ENCODE data around the gene SLC28A3.

The SLC28A3 gene

GRCh38 chr9:84283946-84284345, 56.6 kb downstream of the SLC28A3 start:
- no peaks in the 10 kb centered on the region for H3K9me3 ChIP-seq
- H3K4me3 ChIP-seq = no peak overlapping the region
- no peaks in the 10 kb centered on the region for H3K27me3 ChIP-seq
- H3K36me3 ChIP-seq = no peaks in the 10 kb centered on the region
- H3K9ac ChIP-seq = no peak overlapping the region
- H4K20me1 ChIP-seq = no peaks in the 10 kb centered on the region
- H3K27ac ChIP-seq = no peak overlapping the region
- H3K4me2 ChIP-seq = no peak overlapping the region
- no peaks in the 10 kb centered on the region for H3K4me1 ChIP-seq
- no peak for TF ChIP-seq Cebpa-rat (IDR thresholded peaks at IDR 0.05)

GRCh38 chr9:84278130-84278529, 62.4 kb downstream of the SLC28A3 start:
- H3K27ac ChIP-seq = no peak overlapping the region
- no peaks in the 10 kb centered on the region for H4K20me1 ChIP-seq
- no peak for TF ChIP-seq Cebpa-rat (IDR thresholded peaks at IDR 0.05)
- H3K27me3 ChIP-seq = no peaks in the 10 kb centered on the region
- no peak overlapping the region for H3K9ac ChIP-seq
- no peaks in the 10 kb centered on the region for H3K9me3 ChIP-seq
- H3K4me1 ChIP-seq = peaks cover 9% of the 10 kb centered on the region
- no peak overlapping the region for H3K4me3 ChIP-seq
- H3K36me3 ChIP-seq = no peaks in the 10 kb centered on the region
- peak overlapping the region; percentile 42 for H3K4me2 ChIP-seq

GRCh38 chr9:84277646-84278045, 62.9 kb downstream of the SLC28A3 start:
- no peaks in the 10 kb centered on the region for H3K36me3 ChIP-seq
- no peak overlapping the region for H3K9ac ChIP-seq
- peaks cover 9% of the 10 kb centered on the region for H3K4me1 ChIP-seq
- peak overlapping the region; percentile 42 for H3K4me2 ChIP-seq
- H3K4me3 ChIP-seq = no peak overlapping the region
- TF ChIP-seq Cebpa-rat (IDR thresholded peaks at IDR 0.05) = no peak
- no peaks in the 10 kb centered on the region for H3K9me3 ChIP-seq
- H4K20me1 ChIP-seq = no peaks in the 10 kb centered on the region
- H3K27ac ChIP-seq = no peak overlapping the region
- H3K27me3 ChIP-seq = no peaks in the 10 kb centered on the region

- no peaks in the 10 kb centered on the region for H4K20me1 ChIP-seq
- H3K27me3 ChIP-seq = no peaks in the 10 kb centered on the region
- peaks cover 9% of the 10 kb centered on the region for H3K4me1 ChIP-seq
- H3K4me3 ChIP-seq = no peak overlapping the region
- TF ChIP-seq Cebpa-rat (IDR thresholded peaks at IDR 0.05) = no peak
- H3K36me3 ChIP-seq = no peaks in the 10 kb centered on the region
- no peak overlapping the region for H3K27ac ChIP-seq
- H3K9me3 ChIP-seq = no peaks in the 10 kb centered on the region
- H3K9ac ChIP-seq = no peak overlapping the region
- H3K4me2 ChIP-seq = no peak overlapping the region
Measured at GRCh38 chr9:84276741-84277140, 63.8 kb downstream of the SLC28A3 start.

GRCh38 chr9:84271921-84272556, 68.5 kb downstream of the SLC28A3 start:
- Histone ChIP-seq H3K4me1 (peaks cover 8% of the 10 kb centered on the region; the same call in 1 of the 2 replicates), H3K36me3 (no peaks in the 10 kb centered on the region), H3K27me3 (no peaks in the 10 kb centered on the region), H4K20me1 (no peaks in the 10 kb centered on the region), H3K9me3 (no peaks in the 10 kb centered on the region), H3K4me3 (no peak overlapping the region), H3K9ac (no peak overlapping the region), H3K4me2 (peak overlapping the region; percentile 16; the same call in 1 of the 2 replicates), H3K27ac (no peak overlapping the region)
- TF ChIP-seq Cebpa-rat (IDR thresholded peaks at IDR 0.05) = no peak

GRCh38 chr9:84271531-84271900, 69.0 kb downstream of the SLC28A3 start:
- Histone ChIP-seq H3K4me2 (peak overlapping the region; percentile 16), H3K4me3 (no peak overlapping the region), H4K20me1 (no peaks in the 10 kb centered on the region), H3K27ac (no peak overlapping the region), H3K36me3 (no peaks in the 10 kb centered on the region), H3K9ac (no peak overlapping the region), H3K9me3 (no peaks in the 10 kb centered on the region), H3K27me3 (no peaks in the 10 kb centered on the region), H3K4me1 (peaks cover 8% of the 10 kb centered on the region; the same call in 1 of the 2 replicates)
- TF ChIP-seq Cebpa-rat (IDR thresholded peaks at IDR 0.05) = no peak

- Histone ChIP-seq H3K4me1 (peaks cover 8% of the 10 kb centered on the region; the same call in 1 of the 2 replicates), H3K27me3 (no peaks in the 10 kb centered on the region), H3K4me3 (no peak overlapping the region), H4K20me1 (no peaks in the 10 kb centered on the region), H3K27ac (no peak overlapping the region), H3K9ac (no peak overlapping the region), H3K4me2 (peak overlapping the region; percentile 16), H3K9me3 (no peaks in the 10 kb centered on the region), H3K36me3 (no peaks in the 10 kb centered on the region)
- TF ChIP-seq Cebpa-rat (IDR thresholded peaks at IDR 0.05) = no peak
Measured at GRCh38 chr9:84270847-84271530, 69.6 kb downstream of the SLC28A3 start.

- H3K4me3 ChIP-seq = no peak overlapping the region
- H3K36me3 ChIP-seq = no peaks in the 10 kb centered on the region
- H3K4me2 ChIP-seq = peak overlapping the region; percentile 4; the same call in 1 of the 2 replicates
Measured at GRCh38 chr9:84266087-84266561, 74.4 kb downstream of the SLC28A3 start.

GRCh38 chr9:84264307-84265029, 76.1 kb downstream of the SLC28A3 start:
- no peaks in the 10 kb centered on the region for H3K27me3 ChIP-seq
- H3K4me2 ChIP-seq = no peak overlapping the region
- H3K4me1 ChIP-seq = no peaks in the 10 kb centered on the region
- no peak overlapping the region for H3K4me3 ChIP-seq
- no peaks in the 10 kb centered on the region for H3K9me3 ChIP-seq
- H3K9ac ChIP-seq = no peak overlapping the region
- no peak for TF ChIP-seq Cebpa-rat (IDR thresholded peaks at IDR 0.05)
- no peaks in the 10 kb centered on the region for H3K36me3 ChIP-seq
- no peak overlapping the region for H3K27ac ChIP-seq
- no peaks in the 10 kb centered on the region for H4K20me1 ChIP-seq

More at GRCh38 chr9:84266087-84266561, 74.4 kb downstream of the SLC28A3 start:
- Histone ChIP-seq H3K9me3 (no peaks in the 10 kb centered on the region), H3K27ac (no peak overlapping the region), H4K20me1 (no peaks in the 10 kb centered on the region), H3K27me3 (no peaks in the 10 kb centered on the region), H3K4me1 (peaks cover 3% of the 10 kb centered on the region; the same call in 1 of the 2 replicates), H3K9ac (no peak overlapping the region)
- no peak for TF ChIP-seq Cebpa-rat (IDR thresholded peaks at IDR 0.05)
